IMR-90 (cell line): ENCODE results near the gene PRKCE. TPM values are rescaled to one million over a fixed set of nuclear protein-coding genes. Genes with fewer than 3 reads are reported as not detected.
A peak's percentile ranks its signal among the peaks of the same experiment; 100 is the strongest.

ENCODE experiments used
- ATAC-seq: fragments of 200-7000 bp; cut with Tn5 transposase; 2 replicates; pipeline ENCODE4 v1.9.1; 2020; ENCODE audit warnings: low read depth, mild to moderate bottlenecking, moderate library complexity
- BruUV-seq: library from RNA; stranded (reverse); fragments of 400-500 nt; replicated peaks from 2 replicates; lab custom pipeline; 2021; lab: Mats Ljungman, UMichigan
- CTCF ChIA-PET: fragments of 300-600 bp; formaldehyde crosslinking; extraction: SDS; loops from one replicate; lab custom pipeline; 2021; ENCODE audit warnings: antibody characterized with exemption; lab: Yijun Ruan, JAX
- POLR2A ChIA-PET: fragments of 300-600 bp; sonication (Branson Sonifier 250); formaldehyde crosslinking; loops from one replicate; lab custom pipeline; 2022; ENCODE audit warnings: antibody characterized with exemption; ENCODE audit not compliant: unreplicated experiment; lab: Charles Lee
- DNase-seq: peaks from one replicate; pipeline ENCODE4 v3.0.0; 2013
- H2AFZ ChIP-seq: replicated peaks from 2 replicates; pipeline ENCODE3; 2013; ENCODE audit warnings: low read length, mild to moderate bottlenecking; ENCODE audit not compliant: poor library complexity
- H2AK5ac ChIP-seq: 2 replicates; pipeline ENCODE4 v1.6.1; 2013; ENCODE audit warnings: low read depth, low read length, inconsistent platforms
- H2AK9ac ChIP-seq: replicated peaks from 2 replicates; pipeline ENCODE3; 2013; ENCODE audit warnings: mild to moderate bottlenecking, low read depth, low read length, moderate library complexity; ENCODE audit not compliant: poor library complexity
- H2BK120ac ChIP-seq: 2 replicates; pipeline ENCODE4 v1.6.1; 2013; ENCODE audit warnings: low read depth, low read length, inconsistent platforms
- H2BK15ac ChIP-seq: 3 replicates; pipeline ENCODE4 v1.6.1; 2013; ENCODE audit warnings: low read depth, low read length, inconsistent platforms
- H2BK20ac ChIP-seq: 2 replicates; pipeline ENCODE4 v1.6.1; 2013; ENCODE audit warnings: low read depth, mild to moderate bottlenecking, inconsistent platforms, low read length, moderate library complexity
- H2BK5ac ChIP-seq: 2 replicates; pipeline ENCODE4 v1.6.1; 2013; ENCODE audit warnings: mild to moderate bottlenecking, low read depth, low read length, inconsistent platforms; ENCODE audit not compliant: poor library complexity, severe bottlenecking
- H3K14ac ChIP-seq: replicated peaks from 2 replicates; pipeline ENCODE4 v1.6.1; 2013; ENCODE audit warnings: low read depth, low read length, inconsistent platforms
- H3K18ac ChIP-seq: 2 replicates; pipeline ENCODE4 v1.6.1; 2013; ENCODE audit warnings: low read depth, low read length, control low read depth
- H3K23ac ChIP-seq: 2 replicates; pipeline ENCODE4 v1.6.1; 2013; ENCODE audit warnings: low read depth, low read length, inconsistent platforms
- H3K27ac ChIP-seq: 2 replicates; pipeline ENCODE4 v1.5.1; 2013; ENCODE audit warnings: mild to moderate bottlenecking, control low read depth, low read length; ENCODE audit not compliant: insufficient read depth
- H3K27me3 ChIP-seq: 2 replicates; pipeline ENCODE4 v1.6.1; 2013; ENCODE audit warnings: low read length; ENCODE audit not compliant: control insufficient read depth, insufficient read depth
- H3K36me3 ChIP-seq: 2 replicates; pipeline ENCODE4 v1.6.1; 2013; ENCODE audit warnings: low read length, mixed read lengths; ENCODE audit not compliant: control insufficient read depth, insufficient read depth
- H3K4ac ChIP-seq: 2 replicates; pipeline ENCODE4 v1.6.1; 2013; ENCODE audit warnings: low read depth, low read length, inconsistent platforms
- H3K4me1 ChIP-seq: 2 replicates; pipeline ENCODE4 v1.6.1; 2013; ENCODE audit warnings: low read length, mixed read lengths; ENCODE audit not compliant: control insufficient read depth, insufficient read depth
- H3K4me2 ChIP-seq: 2 replicates; pipeline ENCODE4 v1.6.1; 2013; ENCODE audit warnings: low read depth, mild to moderate bottlenecking, control low read depth, low read length, moderate library complexity
- H3K4me3 ChIP-seq: 2 replicates; pipeline ENCODE4 v1.5.1; 2013; ENCODE audit warnings: low read depth, mild to moderate bottlenecking, control low read depth, low read length, moderate library complexity; ENCODE audit not compliant: insufficient read depth
- H3K56ac ChIP-seq: 2 replicates; pipeline ENCODE4 v1.6.1; 2013; ENCODE audit warnings: low read length, inconsistent platforms; ENCODE audit not compliant: insufficient read depth; ENCODE audit errors: extremely low read depth
- H3K79me1 ChIP-seq, 2 experiments: 2 replicates each; pipeline ENCODE4 v1.6.1; 2013; ENCODE audit warnings: low read length in 2 of 2, inconsistent platforms in 1 of 2, low read depth in 1 of 2
- H3K9ac ChIP-seq: 2 replicates; pipeline ENCODE4 v1.6.1; 2013; ENCODE audit warnings: low read depth, low read length, control low read depth
- H3K9me1 ChIP-seq: 2 replicates; pipeline ENCODE4 v1.6.1; 2013; ENCODE audit warnings: low read length, inconsistent platforms; ENCODE audit not compliant: insufficient read depth
- H3K9me3 ChIP-seq: 2 replicates; pipeline ENCODE4 v1.6.1; 2013; ENCODE audit warnings: low read length; ENCODE audit not compliant: control insufficient read depth, insufficient read depth
- H4K20me1 ChIP-seq: 2 replicates; pipeline ENCODE4 v1.6.1; 2013; ENCODE audit warnings: low read length, inconsistent platforms; ENCODE audit not compliant: insufficient read depth
- H4K5ac ChIP-seq: 2 replicates; pipeline ENCODE4 v1.6.1; 2013; ENCODE audit warnings: mild to moderate bottlenecking, low read depth, low read length, control low read depth
- H4K8ac ChIP-seq, 2 experiments: 2 replicates each; pipeline ENCODE4 v1.6.1; 2013; ENCODE audit warnings: low read depth in 2 of 2, low read length in 2 of 2, control low read depth in 1 of 2, inconsistent platforms in 1 of 2
- H4K91ac ChIP-seq: 2 replicates; pipeline ENCODE4 v1.6.1; 2013; ENCODE audit warnings: low read depth, low read length, inconsistent platforms; ENCODE audit not compliant: insufficient read depth
- BHLHE40 ChIP-seq: fragments of 150-350 bp; IDR thresholded peaks from 2 replicates; pipeline ENCODE4 v1.6.1; 2016; ENCODE audit warnings: mild to moderate bottlenecking, low read depth, low read length
- CEBPB ChIP-seq: IDR thresholded peaks from 2 replicates; pipeline ENCODE4 v1.6.1; 2012; ENCODE audit warnings: low read depth, low read length, improper control_type of control experiment
- CHD1 ChIP-seq: IDR thresholded peaks from 2 replicates; pipeline ENCODE4 v1.6.1; 2012; ENCODE audit warnings: low read depth, low read length, improper control_type of control experiment
- FOS ChIP-seq: fragments of 150-350 bp; IDR thresholded peaks from 2 replicates; pipeline ENCODE4 v1.6.1; 2016; ENCODE audit warnings: low read depth, low read length
- MAFK ChIP-seq: IDR thresholded peaks from 2 replicates; pipeline ENCODE4 v1.6.1; 2012; ENCODE audit warnings: low read depth, low read length, improper control_type of control experiment
- MAZ ChIP-seq: IDR thresholded peaks from 2 replicates; pipeline ENCODE4 v1.6.1; 2012; ENCODE audit warnings: low read depth, mild to moderate bottlenecking, low read length, improper control_type of control experiment, moderate library complexity, borderline replicate concordance
- MXI1 ChIP-seq: IDR thresholded peaks from 2 replicates; pipeline ENCODE4 v1.6.1; 2012; ENCODE audit warnings: low read depth, mild to moderate bottlenecking, low read length, moderate library complexity, borderline replicate concordance
- NFE2L2 ChIP-seq: fragments of 150-350 bp; IDR thresholded peaks from 2 replicates; pipeline ENCODE4 v1.6.1; 2016; ENCODE audit warnings: low read depth, mild to moderate bottlenecking, low read length
- POLR2A ChIP-seq: IDR thresholded peaks from 2 replicates; pipeline ENCODE4 v1.6.1; 2012; ENCODE audit warnings: mild to moderate bottlenecking, low read depth, low read length
- RAD21 ChIP-seq: IDR thresholded peaks from 2 replicates; pipeline ENCODE4 v1.6.1; 2012; ENCODE audit warnings: low read length, improper control_type of control experiment
- RCOR1 ChIP-seq: IDR thresholded peaks from 2 replicates; pipeline ENCODE4 v1.6.1; 2012; ENCODE audit warnings: mild to moderate bottlenecking, low read length, improper control_type of control experiment; ENCODE audit not compliant: insufficient replicate concordance
- RFX5 ChIP-seq: IDR thresholded peaks from 2 replicates; pipeline ENCODE4 v1.8.0; 2012; ENCODE audit warnings: low read depth, mild to moderate bottlenecking, low read length, moderate library complexity
- SMC3 ChIP-seq: fragments of 150-350 bp; IDR thresholded peaks from 2 replicates; pipeline ENCODE4 v1.6.1; 2016; ENCODE audit warnings: low read depth, mild to moderate bottlenecking, antibody characterized with exemption, low read length, moderate library complexity
- WGBS, 2 experiments: methylation state at CpG; one replicate each; pipeline versions ENCODE4 v1.1.5 to v1.1.7; 2013; ENCODE audit warnings: missing lambda C conversion rate in 2 of 2; ENCODE audit not compliant: insufficient read length in 1 of 2; ENCODE audit errors: extremely low coverage in 2 of 2; 5-methylcytosine and 5-hydroxymethylcytosine counted together
- dilution Hi-C: fragments of 300-500 bp; cut with HindIII; formaldehyde crosslinking; loops from one replicate; pipeline ENCODE4 v1.14.3; 2018; ENCODE audit warnings: low sequenced_read_pairs; ENCODE audit not compliant: unreplicated experiment
- in situ Hi-C: fragments of 300-500 bp; cut with MboI; formaldehyde crosslinking; loops from 3 replicates; pipeline ENCODE4 v1.14.3; 2019; ENCODE audit warnings: low sequenced_read_pairs, inconsistent platforms, mixed read lengths
- intact Hi-C: fragments of 100-400 bp; cut with micrococcal nuclease; formaldehyde crosslinking; loops from 2 replicates; pipeline ENCODE4 v1.10.0; 2022
- polyA plus RNA-seq, 3 experiments: library from polyadenylated mRNA; depleted of rRNA; stranded (reverse); fragments of >200 nt; gene quantifications; 2 replicates each; pipeline ENCODE4 v1.2.3, GENCODE V29; 2012; ENCODE audit warnings: low replicate concordance in 1 of 3
- total RNA-seq: library from RNA; depleted of rRNA; stranded (reverse); fragments of >200 nt; gene quantifications from 2 replicates; pipeline ENCODE4 v1.2.3, GENCODE V29; 2012
- TF ChIP-seq, protein P1 (sequence below): fragments of 150-350 bp; IDR thresholded peaks from 2 replicates; pipeline ENCODE4 v1.6.1; 2016; ENCODE audit warnings: low read depth, mild to moderate bottlenecking, low read length, moderate library complexity, borderline replicate concordance
- TF ChIP-seq, protein P2 (sequence below): conservative IDR thresholded peaks from 2 replicates; pipeline ENCODE4 v1.5.1; 2012; ENCODE audit warnings: mild to moderate bottlenecking, low read depth, low read length, improper control_type of control experiment
- TF ChIP-seq, protein P3 (sequence below): fragments of 150-350 bp; IDR thresholded peaks from 2 replicates; pipeline ENCODE4 v1.6.1; 2017; ENCODE audit warnings: mild to moderate bottlenecking, antibody characterized with exemption, low read length, low read depth

Gene PRKCE
- total and polyA plus RNA-seq, 2 of the 4 experiments (the other 2 are of a cell fraction), result 8.1 to 32.4 TPM

DNA sequence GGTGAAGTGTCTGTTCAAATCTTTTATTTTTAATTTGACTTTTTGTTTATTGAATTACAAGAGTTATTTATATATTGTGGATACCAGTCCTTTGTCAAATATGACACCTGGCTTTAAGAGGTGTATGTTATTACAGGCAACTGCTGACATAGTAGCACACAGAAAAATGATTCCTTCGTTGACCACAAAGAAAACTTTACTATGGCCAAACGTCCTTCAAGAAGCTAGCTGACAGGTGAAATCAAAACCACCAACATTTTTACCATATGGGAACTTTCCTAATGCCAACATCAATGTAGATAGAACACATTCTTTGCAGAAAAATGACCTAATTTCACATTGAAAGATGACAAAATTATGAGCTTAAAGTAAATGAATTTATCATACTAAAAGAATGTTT is 34.0 kb upstream of the PRKCE start:
- H3K27me3 ChIP-seq, result peaks cover 14% of the 10 kb centered on the region
- H4K20me1 ChIP-seq, result no peaks in the 10 kb centered on the region
- DNase-seq (no peak), ATAC-seq (no peak)
- 0 out of 2 replicates have a peak overlapping the region, but pooled peaks have one; percentile 38 for H3K4me2 ChIP-seq
- no peak overlapping the region for H3K4ac ChIP-seq
- H3K79me1 ChIP-seq, result no peaks in the 10 kb centered on the region
- ChIA-PET POLR2A (no interaction called here), CTCF (no interaction called here)
- peaks cover 7% of the 10 kb centered on the region for H3K4me1 ChIP-seq
- no peak overlapping the region for H4K5ac ChIP-seq
- no peak overlapping the region for H3K14ac ChIP-seq
- no peak for TF ChIP-seq MAZ
- TF ChIP-seq SMC3, result no peak
- TF ChIP-seq RAD21, result no peak
- TF ChIP-seq CEBPB, result no peak
- no peak for TF ChIP-seq RCOR1
- TF ChIP-seq, protein P1, sequence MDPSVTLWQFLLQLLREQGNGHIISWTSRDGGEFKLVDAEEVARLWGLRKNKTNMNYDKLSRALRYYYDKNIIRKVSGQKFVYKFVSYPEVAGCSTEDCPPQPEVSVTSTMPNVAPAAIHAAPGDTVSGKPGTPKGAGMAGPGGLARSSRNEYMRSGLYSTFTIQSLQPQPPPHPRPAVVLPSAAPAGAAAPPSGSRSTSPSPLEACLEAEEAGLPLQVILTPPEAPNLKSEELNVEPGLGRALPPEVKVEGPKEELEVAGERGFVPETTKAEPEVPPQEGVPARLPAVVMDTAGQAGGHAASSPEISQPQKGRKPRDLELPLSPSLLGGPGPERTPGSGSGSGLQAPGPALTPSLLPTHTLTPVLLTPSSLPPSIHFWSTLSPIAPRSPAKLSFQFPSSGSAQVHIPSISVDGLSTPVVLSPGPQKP, result no peak
- TF ChIP-seq MAFK, result no peak
- TF ChIP-seq NFE2L2, result no peak
- TF ChIP-seq RFX5, result no peak
- TF ChIP-seq, protein P2, sequence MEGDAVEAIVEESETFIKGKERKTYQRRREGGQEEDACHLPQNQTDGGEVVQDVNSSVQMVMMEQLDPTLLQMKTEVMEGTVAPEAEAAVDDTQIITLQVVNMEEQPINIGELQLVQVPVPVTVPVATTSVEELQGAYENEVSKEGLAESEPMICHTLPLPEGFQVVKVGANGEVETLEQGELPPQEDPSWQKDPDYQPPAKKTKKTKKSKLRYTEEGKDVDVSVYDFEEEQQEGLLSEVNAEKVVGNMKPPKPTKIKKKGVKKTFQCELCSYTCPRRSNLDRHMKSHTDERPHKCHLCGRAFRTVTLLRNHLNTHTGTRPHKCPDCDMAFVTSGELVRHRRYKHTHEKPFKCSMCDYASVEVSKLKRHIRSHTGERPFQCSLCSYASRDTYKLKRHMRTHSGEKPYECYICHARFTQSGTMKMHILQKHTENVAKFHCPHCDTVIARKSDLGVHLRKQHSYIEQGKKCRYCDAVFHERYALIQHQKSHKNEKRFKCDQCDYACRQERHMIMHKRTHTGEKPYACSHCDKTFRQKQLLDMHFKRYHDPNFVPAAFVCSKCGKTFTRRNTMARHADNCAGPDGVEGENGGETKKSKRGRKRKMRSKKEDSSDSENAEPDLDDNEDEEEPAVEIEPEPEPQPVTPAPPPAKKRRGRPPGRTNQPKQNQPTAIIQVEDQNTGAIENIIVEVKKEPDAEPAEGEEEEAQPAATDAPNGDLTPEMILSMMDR, result no peak
- TF ChIP-seq FOS, result no peak
- TF ChIP-seq MXI1, result no peak
- TF ChIP-seq POLR2A, result no peak
- no peak for TF ChIP-seq BHLHE40
- no peak for TF ChIP-seq CHD1
- TF ChIP-seq, protein P3, sequence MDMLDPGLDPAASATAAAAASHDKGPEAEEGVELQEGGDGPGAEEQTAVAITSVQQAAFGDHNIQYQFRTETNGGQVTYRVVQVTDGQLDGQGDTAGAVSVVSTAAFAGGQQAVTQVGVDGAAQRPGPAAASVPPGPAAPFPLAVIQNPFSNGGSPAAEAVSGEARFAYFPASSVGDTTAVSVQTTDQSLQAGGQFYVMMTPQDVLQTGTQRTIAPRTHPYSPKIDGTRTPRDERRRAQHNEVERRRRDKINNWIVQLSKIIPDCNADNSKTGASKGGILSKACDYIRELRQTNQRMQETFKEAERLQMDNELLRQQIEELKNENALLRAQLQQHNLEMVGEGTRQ, result no peak
- H3K56ac ChIP-seq, result no peak overlapping the region
- H4K8ac ChIP-seq, result no peak overlapping the region
- in situ Hi-C loops (no loop called here), dilution Hi-C loops (no loop called here), intact Hi-C loops (no loop called here)
- H2BK120ac ChIP-seq, result no peak overlapping the region
- 0 out of 2 replicates have a peak overlapping the region, but pooled peaks have one; percentile 24 for H2BK20ac ChIP-seq
- no CpG with 5 or more reads among the region's 2 CpGs for WGBS, 2 experiments
- H3K27ac ChIP-seq, result no peak overlapping the region
- no peaks in the 10 kb centered on the region for H3K36me3 ChIP-seq
- H3K9me3 ChIP-seq, result no peaks in the 10 kb centered on the region
- H2BK15ac ChIP-seq, result no peak overlapping the region
- H4K91ac ChIP-seq, result no peak overlapping the region
- peak overlapping the region; percentile 35; the same call in 1 of the 2 replicates for H3K18ac ChIP-seq
- no peak overlapping the region for H2AK9ac ChIP-seq
- H2AK5ac ChIP-seq, result no peak overlapping the region
- H3K23ac ChIP-seq, result no peak overlapping the region
- H2BK5ac ChIP-seq, result no peak overlapping the region
- no peak overlapping the region for H2AFZ ChIP-seq
- H3K4me3 ChIP-seq, result no peak overlapping the region
- BruUV-seq, result no TSS peak
- H3K9me1 ChIP-seq, result 0 out of 2 replicates have a peak, but pooled peaks cover 4% of the 10 kb centered on the region
- H3K9ac ChIP-seq, result no peak overlapping the region
